Caki2 (cell line): Measurements from ENCODE around the gene LTN1. TPM values are rescaled to one million over a fixed set of nuclear protein-coding genes. Genes with fewer than 3 reads are reported as not detected.
A peak's percentile ranks its signal among the peaks of the same experiment; 100 is the strongest.
"Not testable (repeated sequence)": the region's sequence is repeated elsewhere in the genome, so short reads cannot be mapped to it uniquely, and the experiment has no call there.

Source experiments
- DNase-seq: peaks from one replicate; pipeline ENCODE4 v3.0.0-alpha.2; 2015; ENCODE audit warnings: low read depth
- in situ Hi-C: cut with HindIII; loops from 2 replicates; pipeline ENCODE4 v1.10.0; 2016; ENCODE audit warnings: low sequenced_read_pairs, low pct_unique_long_range_greater_than_20kb, mixed read lengths
- total RNA-seq: library from RNA; depleted of rRNA; stranded (reverse); fragments of >200 nt; shearing (Covaris generic); gene quantifications from 2 replicates; pipeline ENCODE4 v1.2.3, GENCODE V29; 2014; ENCODE audit warnings: low replicate concordance; rRNA removed

Gene LTN1
- total RNA-seq = 5.4 and 12.6 TPM in 2 replicates

GRCh38 chr21:28992526-28993292 lies at the start of gene LTN1:
LTN1 (minus strand) TSS chr21:28992877; CDS start chr21:28992805, 72 bp downstream.
- DNase-seq = peak; percentile 98
- in situ Hi-C loops = no loop called here

- in situ Hi-C loops = no loop called here
- no peak for DNase-seq
These were observed 42.0 kb upstream of the LTN1 start for GRCh38 chr21:29034678-29035077.

- DNase-seq = no peak
- in situ Hi-C loops = no loop called here
These were observed 41.2 kb upstream of the LTN1 start for GRCh38 chr21:29033871-29034270.

DNA sequence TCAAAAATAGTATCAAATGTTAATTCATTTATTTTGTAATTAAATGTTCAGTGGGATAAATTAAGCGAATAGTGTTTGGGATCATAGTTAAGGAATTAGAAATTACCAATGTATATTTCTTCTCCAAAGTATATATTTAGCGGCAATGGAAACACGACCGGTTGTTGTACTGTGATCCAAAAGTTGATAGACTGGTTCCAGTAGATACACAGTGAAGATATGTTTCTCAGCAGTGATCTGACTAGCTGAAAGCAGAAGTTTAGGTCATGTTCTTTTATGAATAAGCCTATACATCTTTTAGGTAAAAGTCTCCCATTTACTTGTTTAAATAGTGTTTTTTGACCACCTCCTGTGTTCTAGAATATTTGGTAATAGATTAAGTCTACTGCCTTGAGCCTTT lies 40.6 kb upstream of the LTN1 start:
- no peak for DNase-seq
- in situ Hi-C loops = no loop called here

GRCh38 chr21:29030909-29031308 lies 38.2 kb upstream of the LTN1 start:
- in situ Hi-C loops = no loop called here

GRCh38 chr21:29029524-29029923 lies 36.8 kb upstream of the LTN1 start:
- in situ Hi-C loops = no loop called here
- DNase-seq = no peak

More at GRCh38 chr21:29030909-29031308, 38.2 kb upstream of the LTN1 start:
- no peak for DNase-seq

DNA sequence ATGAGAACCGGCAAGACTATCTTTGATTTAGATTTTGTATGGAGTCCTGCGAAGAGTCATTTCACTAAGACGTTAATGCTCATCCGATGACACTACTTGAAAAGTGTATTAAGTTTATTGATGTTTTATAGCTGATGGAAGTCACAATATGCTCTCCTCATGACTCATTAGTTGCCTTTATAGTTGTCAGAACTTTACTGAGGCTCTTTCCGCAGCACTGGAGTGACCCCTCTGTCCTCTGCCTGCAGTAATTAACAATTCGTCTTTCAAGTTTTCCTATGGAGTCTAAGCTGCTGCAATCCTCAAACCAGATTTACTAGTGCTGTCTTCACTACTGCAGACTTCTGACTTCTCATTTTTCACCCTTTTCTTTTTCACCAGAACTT lies 32.6 kb upstream of the LTN1 start:
- in situ Hi-C loops = no loop called here
- no peak for DNase-seq

GRCh38 chr21:29024474-29025327 lies 32.0 kb upstream of the LTN1 start, which contains the start of gene USP16:
USP16 (plus strand) TSS chr21:29024668; CDS start chr21:29027914, 3,246 bp downstream.
- peak; percentile 100 for DNase-seq
- in situ Hi-C loops = no loop called here

DNA sequence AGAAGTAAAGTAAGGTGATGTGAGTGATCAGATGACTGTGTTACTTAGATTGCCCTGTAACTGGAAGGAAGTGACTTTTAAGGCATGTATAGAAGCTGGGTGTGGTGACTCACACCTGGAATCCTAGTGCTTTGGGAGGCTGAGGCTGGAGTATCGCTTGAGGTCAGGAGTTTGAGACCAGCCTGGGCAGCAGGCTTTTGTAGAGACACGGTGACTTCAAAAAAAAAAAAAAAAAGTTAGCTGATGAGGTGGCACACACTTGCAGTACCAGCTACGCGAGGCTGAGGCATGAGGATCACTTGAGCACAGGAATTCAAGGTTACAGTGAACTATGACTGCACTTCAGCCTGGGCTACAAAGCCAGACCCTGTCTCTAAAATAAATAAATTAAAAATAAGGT lies 29.5 kb upstream of the LTN1 start:
- in situ Hi-C loops = no loop called here
- no peak for DNase-seq

- peak; percentile 16 for DNase-seq
- in situ Hi-C loops = no loop called here
These were observed 25.9 kb upstream of the LTN1 start for GRCh38 chr21:29018540-29018939.

DNA sequence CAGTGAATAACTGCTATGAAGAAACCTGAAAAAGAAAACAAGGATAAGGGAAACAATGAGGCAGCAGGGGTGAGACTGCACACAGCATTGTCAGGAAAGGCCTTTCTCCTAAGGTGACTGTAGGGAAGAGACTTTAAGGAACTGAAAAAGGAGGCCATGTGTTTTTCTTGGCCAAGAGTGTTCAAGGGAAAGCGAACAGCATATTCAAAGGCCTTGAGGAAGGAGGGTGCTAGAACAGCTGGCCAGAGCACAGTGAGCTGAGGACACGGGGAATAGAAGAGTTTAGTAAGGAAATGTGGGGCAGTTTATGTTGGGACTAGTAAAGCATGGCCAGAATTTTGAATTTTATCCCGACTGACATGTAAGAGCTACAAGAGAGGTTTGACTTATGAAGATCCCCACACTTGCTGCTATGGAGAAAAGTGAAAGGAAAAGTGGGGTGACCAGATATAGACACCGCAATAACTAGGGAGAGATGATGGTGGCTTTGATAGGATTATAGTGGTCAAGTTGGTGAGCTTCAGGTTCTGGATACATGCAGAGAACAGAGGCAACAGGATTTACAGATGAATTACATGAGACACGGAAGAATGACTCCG lies 25.1 kb upstream of the LTN1 start:
- in situ Hi-C loops = no loop called here
- peak; percentile 18 for DNase-seq

GRCh38 chr21:29011236-29011635 lies 18.6 kb upstream of the LTN1 start:
- in situ Hi-C loops, DNase-seq: not testable (repeated sequence)

DNA sequence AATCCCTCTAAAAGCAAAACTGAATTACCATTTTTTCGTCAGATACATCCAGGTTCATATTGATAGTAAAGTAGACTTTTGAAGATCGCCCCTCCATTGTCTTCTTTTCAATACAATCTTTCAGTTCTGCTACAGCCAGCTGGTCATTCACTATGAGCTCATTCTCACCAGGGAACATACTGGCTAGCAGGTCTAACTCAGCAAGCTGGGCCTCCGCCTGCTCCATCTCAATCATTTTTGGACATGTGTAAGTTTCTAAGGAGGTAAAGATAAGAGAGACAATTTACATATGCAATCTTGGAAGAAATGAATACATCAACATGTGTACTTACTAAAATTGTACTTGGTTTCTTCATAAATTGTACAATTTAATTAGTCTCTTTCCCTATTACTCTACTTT lies 15.7 kb upstream of the LTN1 start:
- DNase-seq = no peak
- in situ Hi-C loops = no loop called here

DNA sequence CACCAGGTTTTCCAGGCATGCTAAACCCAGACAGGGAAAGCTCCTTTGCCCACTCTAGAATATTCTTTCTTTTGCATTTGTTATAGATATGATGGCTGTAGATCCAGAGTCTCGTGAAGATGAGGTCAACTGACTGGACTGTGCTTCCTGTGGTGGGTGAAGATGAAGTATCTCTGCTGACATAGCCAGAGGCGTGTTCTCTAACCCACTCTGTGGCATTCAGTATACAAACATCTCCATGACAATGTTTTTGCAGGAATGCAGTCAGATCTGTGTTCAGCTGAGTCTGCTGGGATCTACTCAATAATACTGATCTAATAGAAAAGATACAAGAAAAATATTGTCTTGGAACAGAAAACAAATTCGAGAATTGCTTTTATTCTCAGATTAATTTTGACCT lies 15.1 kb upstream of the LTN1 start:
- no peak for DNase-seq
- in situ Hi-C loops = no loop called here

- in situ Hi-C loops = no loop called here
- no peak for DNase-seq
These were observed 14.5 kb upstream of the LTN1 start for GRCh38 chr21:29007135-29007534.

GRCh38 chr21:29005696-29006095 lies 13.0 kb upstream of the LTN1 start:
- DNase-seq = no peak
- in situ Hi-C loops = no loop called here

DNA sequence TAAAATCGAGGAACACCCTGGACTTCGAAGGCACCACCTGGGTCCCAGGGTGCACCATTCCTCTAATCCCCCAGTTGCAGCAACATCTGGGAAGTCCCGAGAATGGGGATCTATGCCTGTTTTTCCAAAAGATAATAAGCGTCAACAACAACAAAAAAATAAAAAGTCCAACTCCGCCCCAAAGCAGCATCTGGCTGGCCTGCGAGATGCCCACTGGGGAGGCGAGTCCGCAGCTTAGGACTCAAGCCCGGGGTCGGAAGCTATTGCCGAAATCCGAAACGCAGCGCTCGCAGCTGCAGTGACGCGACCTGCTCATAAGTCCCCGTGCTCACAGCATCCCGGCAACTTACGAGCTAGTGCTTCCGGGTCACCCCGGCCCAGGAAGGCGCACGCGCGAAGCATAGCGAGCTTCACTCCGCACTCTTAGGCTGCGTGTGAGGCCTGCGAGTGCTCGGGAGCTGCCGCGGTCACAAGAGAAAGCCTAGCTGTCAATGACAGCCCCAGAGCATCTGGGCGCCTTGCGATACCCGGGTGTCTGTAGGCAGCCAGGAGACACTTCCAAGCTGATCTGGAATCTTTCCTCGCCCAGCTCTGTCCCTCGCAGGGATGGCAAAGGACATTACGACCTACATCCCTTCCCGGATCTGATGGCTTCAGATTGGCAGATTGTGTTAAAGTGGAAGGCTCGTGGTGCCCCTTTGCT lies 9.9 kb upstream of the LTN1 start:
- in situ Hi-C loops = no loop called here
- DNase-seq = peak; percentile 85

GRCh38 chr21:28993293-28993629 lies 584 bp upstream of the LTN1 start:
- DNase-seq = no peak
- in situ Hi-C loops = no loop called here
